HEK293T (cell line): Measurements from ENCODE around the gene CPB2.

Experiments
- ARNT ChIP-seq: fragments of 450-650 bp; IDR thresholded peaks from 2 replicates; pipeline ENCODE4 v1.6.1; 2017; ENCODE audit warnings: mild to moderate bottlenecking
- BHLHE40 ChIP-seq: fragments of 450-650 bp; IDR thresholded peaks from 2 replicates; pipeline ENCODE4 v1.6.1; 2016; ENCODE audit warnings: mild to moderate bottlenecking, moderate library complexity, borderline replicate concordance
- CTBP1 ChIP-seq: fragments of 450-650 bp; IDR thresholded peaks from 2 replicates; pipeline ENCODE4 v1.6.1; 2016; ENCODE audit warnings: borderline replicate concordance
- ELF4 ChIP-seq: fragments of 450-650 bp; IDR thresholded peaks from 2 replicates; pipeline ENCODE4 v1.6.1; 2017; ENCODE audit warnings: antibody characterized with exemption
- FOXA1 ChIP-seq: fragments of 450-650 bp; IDR thresholded peaks from 2 replicates; pipeline ENCODE4 v1.6.1; 2016; ENCODE audit warnings: mild to moderate bottlenecking
- FOXK2 ChIP-seq: fragments of 450-650 bp; IDR thresholded peaks from 2 replicates; pipeline ENCODE4 v1.6.1; 2016; ENCODE audit warnings: mild to moderate bottlenecking
- FOXM1 ChIP-seq: fragments of 450-650 bp; IDR thresholded peaks from 2 replicates; pipeline ENCODE4 v1.6.1; 2017; ENCODE audit warnings: mild to moderate bottlenecking, borderline replicate concordance
- HDGF ChIP-seq: fragments of 450-650 bp; IDR thresholded peaks from 2 replicates; pipeline ENCODE4 v1.6.1; 2017; ENCODE audit warnings: antibody characterized with exemption, borderline replicate concordance
- PKNOX1 ChIP-seq: fragments of 450-650 bp; IDR thresholded peaks from 2 replicates; pipeline ENCODE4 v1.6.1; 2016
- SP1 ChIP-seq: fragments of 450-650 bp; IDR thresholded peaks from 2 replicates; pipeline ENCODE4 v1.6.1; 2017
- SUZ12 ChIP-seq: fragments of 450-650 bp; IDR thresholded peaks from 2 replicates; pipeline ENCODE4 v1.6.1; 2016; ENCODE audit warnings: mild to moderate bottlenecking
- TARDBP ChIP-seq: fragments of 450-650 bp; IDR thresholded peaks from 2 replicates; pipeline ENCODE4 v1.6.1; 2016
- ZNF384 ChIP-seq: fragments of 450-650 bp; IDR thresholded peaks from 2 replicates; pipeline ENCODE4 v1.6.1; 2016

GRCh38 chr13:46052319-46053161, 52.3 kb downstream of the CPB2 start, which contains the start of gene ZC3H13:
- no peak for TF ChIP-seq TARDBP
- TF ChIP-seq FOXM1: no peak
- no peak for TF ChIP-seq SUZ12
- no peak for TF ChIP-seq BHLHE40
- TF ChIP-seq FOXK2: no peak
- peak; percentile 62 for TF ChIP-seq PKNOX1
- TF ChIP-seq ARNT: no peak
- no peak for TF ChIP-seq SP1
- no peak for TF ChIP-seq FOXA1
- TF ChIP-seq HDGF: no peak
- no peak for TF ChIP-seq CTBP1
- TF ChIP-seq ELF4: no peak
- no peak for TF ChIP-seq ZNF384
